Measurements from ENCODE around the gene IFT81.

IFT81 gene

GRCh38 chr12:110100315-110100970, 23.7 kb upstream of the IFT81 start:
- TF ChIP-seq CTCF (IDR thresholded peaks at IDR 0.05; ENCODE audit: low read depth, low read length) = peak; percentile 79
- no peak for TF ChIP-seq EZH2phosphoT487 (IDR thresholded peaks at IDR 0.05; ENCODE audit: low read depth)
- Histone ChIP-seq H3K4me3 (ENCODE audit: low read length) (peak overlapping the region; percentile 61), H3K4me1 (ENCODE audit: low read length) (peaks cover 25% of the 10 kb centered on the region), H2AFZ (ENCODE audit: low read depth, low read length) (0 out of 2 replicates have a peak overlapping the region, but pooled peaks have one; percentile 35), H3K79me2 (ENCODE audit: low read length) (no peaks in the 10 kb centered on the region), H4K20me1 (ENCODE audit: insufficient read depth, low read length) (no peaks in the 10 kb centered on the region), H3K4me2 (ENCODE audit: low read length) (peak overlapping the region; percentile 80), H3K27me3 (ENCODE audit: low read depth, low read length) (no peaks in the 10 kb centered on the region), H3K9me3 (ENCODE audit: insufficient read depth, low read length) (no peaks in the 10 kb centered on the region), H3K9ac (ENCODE audit: low read length) (peak overlapping the region; percentile 43), H3K36me3 (replicated peaks; ENCODE audit: low read depth, low read length) (no peaks in the 10 kb centered on the region), H3K27ac (ENCODE audit: low read length) (peak overlapping the region; percentile 72)

GRCh38 chr12:110102255-110102654, 21.9 kb upstream of the IFT81 start:
- Histone ChIP-seq H4K20me1 (ENCODE audit: insufficient read depth, low read length) (no peaks in the 10 kb centered on the region), H3K27me3 (ENCODE audit: low read depth, low read length) (no peaks in the 10 kb centered on the region), H3K79me2 (ENCODE audit: low read length) (no peaks in the 10 kb centered on the region), H3K36me3 (replicated peaks; ENCODE audit: low read depth, low read length) (no peaks in the 10 kb centered on the region), H2AFZ (ENCODE audit: low read depth, low read length) (peak overlapping the region; percentile 52), H3K4me2 (ENCODE audit: low read length) (no peak overlapping the region), H3K4me3 (ENCODE audit: low read length) (no peak overlapping the region), H3K4me1 (ENCODE audit: low read length) (peaks cover 25% of the 10 kb centered on the region), H3K9me3 (ENCODE audit: insufficient read depth, low read length) (no peaks in the 10 kb centered on the region), H3K27ac (ENCODE audit: low read length) (no peak overlapping the region), H3K9ac (ENCODE audit: low read length) (no peak overlapping the region)
- TF ChIP-seq CTCF (IDR thresholded peaks at IDR 0.05; ENCODE audit: low read depth, low read length) (peak; percentile 63), EZH2phosphoT487 (IDR thresholded peaks at IDR 0.05; ENCODE audit: low read depth) (no peak)

- Histone ChIP-seq H3K27me3 (ENCODE audit: low read depth, low read length) (0 out of 2 replicates have a peak, but pooled peaks cover 6% of the 10 kb centered on the region), H3K4me2 (ENCODE audit: low read length) (no peak overlapping the region), H3K36me3 (replicated peaks; ENCODE audit: low read depth, low read length) (no peaks in the 10 kb centered on the region), H3K4me3 (ENCODE audit: low read length) (no peak overlapping the region), H3K27ac (ENCODE audit: low read length) (no peak overlapping the region), H4K20me1 (ENCODE audit: insufficient read depth, low read length) (no peaks in the 10 kb centered on the region), H2AFZ (ENCODE audit: low read depth, low read length) (no peak overlapping the region), H3K9ac (ENCODE audit: low read length) (no peak overlapping the region), H3K9me3 (ENCODE audit: insufficient read depth, low read length) (no peaks in the 10 kb centered on the region), H3K4me1 (ENCODE audit: low read length) (peaks cover 17% of the 10 kb centered on the region), H3K79me2 (ENCODE audit: low read length) (no peaks in the 10 kb centered on the region)
- TF ChIP-seq CTCF (IDR thresholded peaks at IDR 0.05; ENCODE audit: low read depth, low read length) (no peak), EZH2phosphoT487 (IDR thresholded peaks at IDR 0.05; ENCODE audit: low read depth) (no peak)
Observed at GRCh38 chr12:110104188-110105094, 19.7 kb upstream of the IFT81 start.

GRCh38 chr12:110105159-110105558, 19.0 kb upstream of the IFT81 start:
- no peak overlapping the region for H3K4me2 ChIP-seq (ENCODE audit: low read length)
- H3K27me3 ChIP-seq (ENCODE audit: low read depth, low read length) = 0 out of 2 replicates have a peak, but pooled peaks cover 6% of the 10 kb centered on the region
- no peaks in the 10 kb centered on the region for H4K20me1 ChIP-seq (ENCODE audit: insufficient read depth, low read length)
- peaks cover 14% of the 10 kb centered on the region for H3K4me1 ChIP-seq (ENCODE audit: low read length)
- no peak overlapping the region for H2AFZ ChIP-seq (ENCODE audit: low read depth, low read length)
- H3K79me2 ChIP-seq (ENCODE audit: low read length) = no peaks in the 10 kb centered on the region
- TF ChIP-seq CTCF (IDR thresholded peaks at IDR 0.05; ENCODE audit: low read depth, low read length) (no peak), EZH2phosphoT487 (IDR thresholded peaks at IDR 0.05; ENCODE audit: low read depth) (no peak)
- H3K27ac ChIP-seq (ENCODE audit: low read length) = no peak overlapping the region
- no peaks in the 10 kb centered on the region for H3K9me3 ChIP-seq (ENCODE audit: insufficient read depth, low read length)
- no peak overlapping the region for H3K9ac ChIP-seq (ENCODE audit: low read length)
- no peaks in the 10 kb centered on the region for H3K36me3 ChIP-seq (replicated peaks; ENCODE audit: low read depth, low read length)
- H3K4me3 ChIP-seq (ENCODE audit: low read length) = no peak overlapping the region
